SK-N-MC (cell line): ENCODE results near the gene FGF3.

Experiments used
- DNase-seq: peaks from one replicate; pipeline ENCODE4 v3.0.0-alpha.2; 2011; ENCODE audit warnings: low read depth, low spot score
- H3K27ac ChIP-seq: fragments of 200-600 bp; sonication (generic); 2 replicates; pipeline ENCODE4 v1.5.1; 2016; ENCODE audit warnings: mixed run types
- H3K36me3 ChIP-seq: fragments of 200-600 bp; sonication (generic); 2 replicates; pipeline ENCODE4 v1.6.1; 2017; ENCODE audit warnings: antibody characterized with exemption, low read length, mixed read lengths; ENCODE audit not compliant: insufficient read depth
- H3K4me3 ChIP-seq: fragments of 200-600 bp; sonication (generic); 2 replicates; pipeline ENCODE4 v1.5.1; 2016
- H3K9ac ChIP-seq: fragments of 200-600 bp; sonication (generic); 2 replicates; pipeline ENCODE4 v1.8.0; 2017; ENCODE audit warnings: mixed run types, mixed read lengths; ENCODE audit not compliant: insufficient read length
- H3K9me3 ChIP-seq: fragments of 200-600 bp; sonication (generic); 2 replicates; pipeline ENCODE4 v1.6.1; 2017; ENCODE audit warnings: low read depth, mild to moderate bottlenecking, antibody characterized with exemption, low read length, moderate library complexity, mixed read lengths
- EZH2 ChIP-seq: fragments of 200-600 bp; sonication (generic); IDR thresholded peaks from one replicate; pipeline ENCODE4 v1.6.1; 2017; ENCODE audit warnings: antibody characterized with exemption
- FOXP2 ChIP-seq: optimal IDR thresholded peaks from 2 replicates; pipeline ENCODE3; 2011; ENCODE audit warnings: mild to moderate bottlenecking, moderate library complexity; ENCODE audit not compliant: insufficient read depth; ENCODE audit errors: extremely low read length, control extremely low read depth
- POLR2AphosphoS5 ChIP-seq: IDR thresholded peaks from 2 replicates; pipeline ENCODE4 v1.6.1; 2012; ENCODE audit warnings: mild to moderate bottlenecking, low read depth, low read length, borderline replicate concordance

The FGF3 gene

DNA sequence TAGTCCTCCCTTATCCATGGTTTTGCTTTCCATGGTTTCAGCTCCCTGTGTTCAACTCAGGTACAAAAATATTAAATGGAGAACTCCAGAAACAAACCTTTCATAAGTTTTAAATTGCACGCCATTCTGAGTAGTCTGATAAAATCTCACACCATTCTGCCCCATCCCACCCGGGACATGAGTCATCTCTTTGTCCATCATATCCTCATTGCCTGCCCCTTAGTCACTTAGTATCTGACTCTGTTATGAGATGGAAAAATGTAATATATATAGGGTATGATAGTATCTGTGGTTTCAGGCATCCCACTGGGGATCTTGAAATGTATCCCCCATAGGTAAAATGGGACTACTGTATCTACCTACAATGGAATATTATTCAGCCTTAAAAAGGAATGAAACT, 35.5 kb upstream of the FGF3 start:
- no peak overlapping the region for H3K27ac ChIP-seq
- no peak for TF ChIP-seq POLR2AphosphoS5
- H3K4me3 ChIP-seq, result no peak overlapping the region
- H3K36me3 ChIP-seq, result no peaks in the 10 kb centered on the region
- no peak for DNase-seq
- no peaks in the 10 kb centered on the region; the same call in 1 of the 2 replicates for H3K9me3 ChIP-seq
- no peak overlapping the region for H3K9ac ChIP-seq

DNA sequence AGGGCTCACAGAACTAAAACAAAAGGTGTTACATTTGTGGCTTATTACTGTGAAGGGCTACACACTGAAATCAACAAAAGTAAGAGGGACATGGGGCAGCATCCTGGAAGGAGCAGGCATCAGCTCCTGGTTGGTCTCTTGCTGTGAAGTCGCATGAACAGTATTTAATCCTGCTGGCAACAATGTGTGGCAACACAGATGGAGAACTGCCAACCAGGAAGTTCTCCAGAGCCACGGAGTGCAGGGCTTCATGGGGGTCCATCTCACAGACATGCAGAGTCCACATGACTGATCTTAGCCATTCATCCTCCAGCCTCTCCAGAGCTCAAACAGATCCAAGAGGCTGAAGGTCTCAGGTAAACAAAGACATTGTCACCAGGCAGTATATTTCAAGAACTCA, 32.8 kb upstream of the FGF3 start:
- Histone ChIP-seq H3K27ac (no peak overlapping the region), H3K9me3 (no peaks in the 10 kb centered on the region; the same call in 1 of the 2 replicates), H3K9ac (no peak overlapping the region), H3K36me3 (no peaks in the 10 kb centered on the region), H3K4me3 (no peak overlapping the region)
- TF ChIP-seq EZH2, result no peak
- no peak for TF ChIP-seq FOXP2
- no peak for TF ChIP-seq POLR2AphosphoS5
- DNase-seq, result no peak

DNA sequence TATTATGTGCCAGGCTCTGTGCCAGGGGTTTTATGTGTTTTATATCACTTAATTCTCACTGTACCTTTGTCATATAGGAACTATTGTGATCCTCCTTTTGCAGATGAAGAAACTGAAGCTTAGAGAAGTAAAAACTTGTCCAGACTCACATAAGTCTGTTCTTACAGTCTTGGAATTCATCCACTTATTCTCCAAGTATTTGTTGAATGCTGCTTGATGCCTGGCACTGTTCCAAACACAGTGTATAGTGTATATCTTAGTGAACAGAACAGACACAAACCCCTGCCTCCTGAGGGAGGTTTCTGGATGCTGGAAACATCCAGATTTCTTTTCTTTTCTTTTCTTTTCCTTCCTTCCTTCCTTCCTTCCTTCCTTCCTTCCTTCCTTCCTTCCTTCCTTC, 29.0 kb upstream of the FGF3 start:
- Histone ChIP-seq H3K9ac (no peak overlapping the region), H3K27ac (no peak overlapping the region), H3K9me3 (no peaks in the 10 kb centered on the region; the same call in 1 of the 2 replicates), H3K4me3 (no peak overlapping the region), H3K36me3 (no peaks in the 10 kb centered on the region)
- no peak for DNase-seq
- TF ChIP-seq FOXP2, result no peak
- no peak for TF ChIP-seq POLR2AphosphoS5
- no peak for TF ChIP-seq EZH2

DNA sequence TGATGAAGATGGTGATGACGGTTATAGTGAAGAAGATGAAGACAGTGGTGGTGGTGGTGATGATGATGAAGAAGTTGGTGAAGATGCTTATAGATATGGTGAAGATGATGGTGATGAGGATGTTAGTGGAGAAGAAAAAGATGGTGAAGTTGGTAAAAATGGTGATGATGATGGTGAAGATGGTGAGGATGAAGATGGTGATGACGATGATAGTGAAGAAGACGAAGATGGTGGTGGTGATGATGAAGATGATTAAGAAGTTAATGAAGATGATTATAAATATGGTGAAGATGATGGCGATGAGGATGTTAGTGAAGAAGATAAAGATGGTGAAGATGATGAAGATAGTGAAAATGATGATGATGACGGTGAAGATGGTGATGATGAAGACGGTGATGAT, 25.2 kb upstream of the FGF3 start:
- H3K9ac ChIP-seq, result no peak overlapping the region
- TF ChIP-seq FOXP2 (no peak), POLR2AphosphoS5 (no peak), EZH2 (no peak)
- no peak for DNase-seq
- H3K27ac ChIP-seq, result no peak overlapping the region
- H3K4me3 ChIP-seq, result no peak overlapping the region
- no peaks in the 10 kb centered on the region for H3K36me3 ChIP-seq
- H3K9me3 ChIP-seq, result no peaks in the 10 kb centered on the region

DNA sequence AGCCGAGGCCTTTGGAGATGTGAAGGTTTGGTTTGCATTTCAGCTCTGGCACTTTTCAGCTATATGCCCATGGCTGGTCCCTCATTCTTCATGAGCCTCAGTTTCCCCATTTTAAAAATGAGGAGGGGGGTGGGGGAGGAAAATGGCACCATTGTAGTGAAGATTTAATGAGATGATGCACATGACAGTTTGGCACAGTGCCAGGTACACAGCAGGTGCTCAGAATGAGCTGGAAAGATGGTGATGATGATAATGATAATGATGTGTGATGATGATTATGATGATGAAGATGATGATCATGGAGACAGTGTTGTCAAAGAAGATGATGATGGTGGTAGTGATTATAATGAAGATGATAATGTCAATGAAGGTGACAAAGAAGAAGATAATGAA, 24.3 kb upstream of the FGF3 start:
- TF ChIP-seq FOXP2, result no peak
- no peak for TF ChIP-seq POLR2AphosphoS5
- no peak for TF ChIP-seq EZH2
- no peak for DNase-seq
- Histone ChIP-seq H3K4me3 (no peak overlapping the region), H3K27ac (no peak overlapping the region), H3K36me3 (no peaks in the 10 kb centered on the region), H3K9ac (no peak overlapping the region), H3K9me3 (no peaks in the 10 kb centered on the region)

DNA sequence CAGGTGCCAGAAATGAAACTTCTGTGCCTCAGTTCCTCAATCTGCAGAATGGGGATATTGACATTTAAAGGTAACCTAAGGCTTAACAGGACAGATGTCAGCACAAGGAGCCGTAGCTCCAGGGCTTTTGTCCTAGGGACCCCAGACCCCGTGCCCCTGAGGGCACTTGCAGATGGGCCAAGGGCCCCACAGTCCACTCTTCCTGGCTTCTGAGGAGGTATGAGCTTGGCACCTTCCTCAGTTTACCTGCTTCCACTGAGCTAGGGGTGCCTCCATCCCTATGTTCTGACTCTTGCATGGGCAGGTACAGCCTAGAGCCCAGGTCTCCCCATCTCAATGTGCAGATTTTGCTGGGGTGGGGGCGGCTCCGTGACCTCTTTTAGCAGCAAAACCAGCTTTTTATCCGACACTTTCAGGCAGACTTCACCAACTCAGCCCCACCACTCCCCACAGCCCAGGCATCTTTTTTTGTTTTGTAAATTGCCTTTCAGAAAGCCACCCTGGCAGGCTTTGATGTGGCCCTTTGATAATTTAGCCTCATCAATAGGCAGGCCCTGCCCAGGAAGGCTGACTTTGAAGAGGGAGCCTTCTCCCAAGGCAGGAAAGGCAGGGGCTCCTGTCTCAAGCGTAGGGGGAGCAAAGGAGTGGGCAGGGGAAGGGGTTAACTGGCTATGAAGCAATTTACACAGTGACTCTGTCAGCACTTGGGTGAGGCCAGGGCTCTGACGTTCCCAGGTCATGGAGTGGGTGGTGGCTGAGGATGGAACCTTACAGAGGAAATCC, 23.7 kb upstream of the FGF3 start:
- Histone ChIP-seq H3K36me3 (no peaks in the 10 kb centered on the region), H3K9ac (no peak overlapping the region), H3K27ac (no peak overlapping the region), H3K4me3 (no peak overlapping the region), H3K9me3 (no peaks in the 10 kb centered on the region)
- no peak for DNase-seq
- TF ChIP-seq EZH2, result no peak
- TF ChIP-seq POLR2AphosphoS5, result no peak
- no peak for TF ChIP-seq FOXP2

DNA sequence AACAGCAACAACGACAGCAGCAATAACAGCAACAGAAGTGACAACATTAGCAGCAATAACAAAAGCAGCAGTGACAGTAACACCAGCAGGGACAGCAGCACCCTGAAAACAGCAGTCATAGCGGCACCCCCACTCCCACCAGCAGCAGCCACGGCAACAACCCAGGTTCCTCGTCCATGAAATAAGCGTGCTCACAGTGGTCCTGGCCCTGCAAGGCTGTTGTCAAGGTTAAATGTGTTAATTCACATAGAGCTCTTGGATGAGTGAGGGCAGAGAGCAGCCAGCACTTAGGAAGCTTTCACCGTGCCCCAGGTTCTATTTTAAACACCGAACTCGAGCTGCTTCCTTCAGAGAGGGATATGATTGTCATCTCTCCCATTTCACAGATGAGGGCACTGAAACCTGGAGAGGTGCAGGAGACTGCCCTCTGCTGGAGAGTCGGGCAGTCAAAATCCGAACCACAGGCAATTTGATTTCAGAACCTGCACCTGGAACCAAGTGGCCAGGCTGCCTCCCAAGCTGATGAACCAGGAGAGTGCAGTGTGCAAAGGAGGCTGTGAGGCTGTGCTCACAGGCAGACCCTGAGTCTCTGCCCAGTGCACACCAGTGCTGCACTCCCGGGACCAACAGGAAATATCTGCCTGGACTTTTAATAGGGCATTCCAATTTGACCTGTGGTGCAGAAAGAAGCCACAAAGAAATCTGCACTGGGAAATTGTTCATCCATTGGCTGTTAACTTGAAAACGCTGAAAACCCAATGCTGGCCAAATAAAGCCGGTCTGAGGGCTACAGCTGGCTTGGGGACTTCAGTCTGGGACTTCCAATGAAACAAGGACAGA, 22.9 kb upstream of the FGF3 start:
- H3K9ac ChIP-seq, result no peak overlapping the region
- no peaks in the 10 kb centered on the region for H3K9me3 ChIP-seq
- TF ChIP-seq POLR2AphosphoS5 (no peak), FOXP2 (no peak), EZH2 (no peak)
- H3K36me3 ChIP-seq, result no peaks in the 10 kb centered on the region
- H3K27ac ChIP-seq, result no peak overlapping the region
- no peak overlapping the region for H3K4me3 ChIP-seq
- no peak for DNase-seq

DNA sequence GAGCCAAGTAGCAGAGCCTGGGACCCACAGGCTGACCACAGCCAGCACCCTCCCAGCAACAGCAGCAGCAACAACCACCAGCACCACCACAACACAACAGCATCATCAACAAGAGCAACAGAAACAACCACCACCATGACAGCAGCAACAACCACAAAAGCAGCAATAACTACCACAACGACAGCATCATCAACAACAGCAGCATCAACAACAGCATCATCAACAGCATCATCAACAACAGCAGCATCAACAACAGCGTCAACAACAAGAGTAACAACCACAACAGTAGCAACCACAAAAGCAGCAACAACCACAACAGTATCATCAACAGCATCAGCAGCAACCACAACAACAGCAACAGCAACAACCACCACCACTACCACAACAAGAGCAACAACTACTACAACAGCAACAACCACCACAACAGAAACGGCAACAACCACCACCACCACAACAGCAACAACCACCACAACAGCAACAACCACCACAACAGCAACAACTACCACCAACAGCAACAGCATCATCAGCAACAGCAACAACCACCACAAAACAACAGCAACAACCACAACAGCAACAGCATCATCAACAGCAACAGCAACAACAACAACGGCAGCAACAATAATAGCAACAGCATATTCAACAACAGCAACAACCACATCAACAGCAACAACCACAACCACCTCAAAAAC, 22.1 kb upstream of the FGF3 start:
- DNase-seq, result no peak
- H3K36me3 ChIP-seq, result no peaks in the 10 kb centered on the region
- H3K9me3 ChIP-seq, result no peaks in the 10 kb centered on the region
- H3K9ac ChIP-seq, result no peak overlapping the region
- H3K4me3 ChIP-seq, result no peak overlapping the region
- no peak overlapping the region for H3K27ac ChIP-seq
- TF ChIP-seq POLR2AphosphoS5 (no peak), EZH2 (no peak), FOXP2 (no peak)
